Measurements from ENCODE around the gene EPB41L2. TPM values are rescaled to one million over a fixed set of nuclear protein-coding genes. Genes with fewer than 3 reads are reported as not detected.
"Not testable (repeated sequence)": the region's sequence is repeated elsewhere in the genome, so short reads cannot be mapped to it uniquely, and the experiment has no call there.

Gene EPB41L2
- total RNA-seq, 1 experiment from 2014 or later: 63.9 TPM

GRCh38 chr6:130932438-130932837 is 130.6 kb downstream of the EPB41L2 start:
- Histone ChIP-seq H3K27me3 (no peaks in the 10 kb centered on the region), H3K9me3 (no peaks in the 10 kb centered on the region), H3K36me3 (no peaks in the 10 kb centered on the region), H3K4me3 (no peak overlapping the region)
- DNase-seq: no peak

GRCh38 chr6:130931683-130932082 is 131.4 kb downstream of the EPB41L2 start:
- Histone ChIP-seq H3K4me3 (no peak overlapping the region), H3K27me3 (no peaks in the 10 kb centered on the region), H3K36me3 (no peaks in the 10 kb centered on the region; the same call in 1 of the 2 replicates), H3K9me3 (no peaks in the 10 kb centered on the region)
- no peak for DNase-seq

- no peak overlapping the region for H3K4me3 ChIP-seq
- H3K36me3 ChIP-seq: no peaks in the 10 kb centered on the region; the same call in none of the 2 replicates
- no peaks in the 10 kb centered on the region; the same call in 1 of the 2 replicates for H3K9me3 ChIP-seq
- peak; percentile 28 for DNase-seq
- no peaks in the 10 kb centered on the region for H3K27me3 ChIP-seq
Observed at GRCh38 chr6:130929036-130929678, 133.9 kb downstream of the EPB41L2 start.

GRCh38 chr6:130928158-130928912 is 134.7 kb downstream of the EPB41L2 start:
- DNase-seq: no peak
- Histone ChIP-seq H3K9me3 (no peaks in the 10 kb centered on the region; the same call in 1 of the 2 replicates), H3K4me3 (no peak overlapping the region), H3K36me3 (no peaks in the 10 kb centered on the region; the same call in none of the 2 replicates), H3K27me3 (no peaks in the 10 kb centered on the region)

- Histone ChIP-seq H3K9me3 (no peaks in the 10 kb centered on the region; the same call in 1 of the 2 replicates), H3K4me3 (no peak overlapping the region), H3K36me3 (peaks cover 2% of the 10 kb centered on the region), H3K27me3 (no peaks in the 10 kb centered on the region)
- DNase-seq: no peak
Observed at GRCh38 chr6:130927305-130927704, 135.7 kb downstream of the EPB41L2 start.

GRCh38 chr6:130923350-130923749 is 139.7 kb downstream of the EPB41L2 start:
- no peak for DNase-seq
- Histone ChIP-seq H3K27me3 (no peaks in the 10 kb centered on the region), H3K36me3 (peaks cover 2% of the 10 kb centered on the region), H3K4me3 (no peak overlapping the region), H3K9me3 (no peaks in the 10 kb centered on the region; the same call in 1 of the 2 replicates)

- Histone ChIP-seq H3K36me3 (peaks cover 2% of the 10 kb centered on the region), H3K9me3 (no peaks in the 10 kb centered on the region; the same call in 1 of the 2 replicates), H3K4me3 (no peak overlapping the region), H3K27me3 (no peaks in the 10 kb centered on the region)
- no peak for DNase-seq
Observed at GRCh38 chr6:130922922-130923321, 140.1 kb downstream of the EPB41L2 start.

- Histone ChIP-seq H3K36me3 (peaks cover 2% of the 10 kb centered on the region), H3K4me3 (no peak overlapping the region), H3K9me3 (0 out of 2 replicates have a peak, but pooled peaks cover 2% of the 10 kb centered on the region), H3K27me3 (no peaks in the 10 kb centered on the region)
- no peak for DNase-seq
Observed at GRCh38 chr6:130920969-130921368, 142.1 kb downstream of the EPB41L2 start.

- no peak for DNase-seq
- Histone ChIP-seq H3K9me3 (0 out of 2 replicates have a peak, but pooled peaks cover 2% of the 10 kb centered on the region), H3K36me3 (peaks cover 2% of the 10 kb centered on the region), H3K27me3 (no peaks in the 10 kb centered on the region), H3K4me3 (no peak overlapping the region)
Observed at GRCh38 chr6:130918171-130918570, 144.9 kb downstream of the EPB41L2 start.

- H3K9me3 ChIP-seq, H3K36me3 ChIP-seq, DNase-seq, H3K27me3 ChIP-seq, H3K4me3 ChIP-seq: not testable (repeated sequence)
Observed at GRCh38 chr6:130915606-130916005, 147.4 kb downstream of the EPB41L2 start.

- H3K27me3 ChIP-seq: no peaks in the 10 kb centered on the region
- no peak overlapping the region for H3K4me3 ChIP-seq
- no peaks in the 10 kb centered on the region; the same call in 1 of the 2 replicates for H3K36me3 ChIP-seq
- H3K9me3 ChIP-seq: peaks cover 6% of the 10 kb centered on the region; the same call in 1 of the 2 replicates
- no peak for DNase-seq
Observed at GRCh38 chr6:130913120-130913519, 149.9 kb downstream of the EPB41L2 start.

- Histone ChIP-seq H3K9me3 (peaks cover 6% of the 10 kb centered on the region; the same call in 1 of the 2 replicates), H3K36me3 (no peaks in the 10 kb centered on the region; the same call in 1 of the 2 replicates), H3K27me3 (no peaks in the 10 kb centered on the region), H3K4me3 (no peak overlapping the region)
- DNase-seq: no peak
Observed at GRCh38 chr6:130912434-130912833, 150.6 kb downstream of the EPB41L2 start.

GRCh38 chr6:130908958-130909357 is 154.1 kb downstream of the EPB41L2 start:
- H3K9me3 ChIP-seq: peaks cover 4% of the 10 kb centered on the region; the same call in 1 of the 2 replicates
- DNase-seq: no peak
- no peaks in the 10 kb centered on the region for H3K27me3 ChIP-seq
- no peaks in the 10 kb centered on the region for H3K36me3 ChIP-seq
- H3K4me3 ChIP-seq: no peak overlapping the region

GRCh38 chr6:130908188-130908587 is 154.9 kb downstream of the EPB41L2 start:
- Histone ChIP-seq H3K9me3 (peaks cover 4% of the 10 kb centered on the region; the same call in 1 of the 2 replicates), H3K4me3 (no peak overlapping the region), H3K36me3 (no peaks in the 10 kb centered on the region; the same call in 1 of the 2 replicates), H3K27me3 (no peaks in the 10 kb centered on the region)
- no peak for DNase-seq

- no peak for DNase-seq
- Histone ChIP-seq H3K27me3 (no peaks in the 10 kb centered on the region), H3K36me3 (no peaks in the 10 kb centered on the region; the same call in 1 of the 2 replicates), H3K9me3 (peaks cover 4% of the 10 kb centered on the region; the same call in 1 of the 2 replicates), H3K4me3 (no peak overlapping the region)
Observed at GRCh38 chr6:130907687-130908086, 155.4 kb downstream of the EPB41L2 start.

GRCh38 chr6:130906736-130907381 is 156.2 kb downstream of the EPB41L2 start:
- Histone ChIP-seq H3K27me3 (no peaks in the 10 kb centered on the region), H3K9me3 (peaks cover 4% of the 10 kb centered on the region; the same call in 1 of the 2 replicates), H3K4me3 (no peak overlapping the region), H3K36me3 (no peaks in the 10 kb centered on the region; the same call in none of the 2 replicates)
- no peak for DNase-seq

GRCh38 chr6:130903602-130904001 is 159.4 kb downstream of the EPB41L2 start:
- Histone ChIP-seq H3K9me3 (no peaks in the 10 kb centered on the region), H3K4me3 (no peak overlapping the region), H3K27me3 (no peaks in the 10 kb centered on the region), H3K36me3 (peaks cover 7% of the 10 kb centered on the region)
- DNase-seq: no peak
